Kidney epithelial cell (primary cell): Measurements from ENCODE around the gene VPS45. TPM values are rescaled to one million over a fixed set of nuclear protein-coding genes. Genes with fewer than 3 reads are reported as not detected.
A peak's percentile ranks its signal among the peaks of the same experiment; 100 is the strongest.

Source experiments
- DNase-seq: peaks from one replicate; pipeline ENCODE4 v3.0.0-alpha.2; 2010; ENCODE audit warnings: low read depth
- H3K27me3 ChIP-seq: 2 replicates; pipeline ENCODE4 v1.6.0; 2011; ENCODE audit warnings: low read length; ENCODE audit not compliant: control insufficient read depth, insufficient read depth
- H3K36me3 ChIP-seq: 2 replicates; pipeline ENCODE4 v1.5.1; 2011; ENCODE audit warnings: low read length; ENCODE audit not compliant: control insufficient read depth, insufficient read depth
- H3K4me3 ChIP-seq: 2 replicates; pipeline ENCODE4 v1.5.1; 2011; ENCODE audit warnings: low read depth, mild to moderate bottlenecking, control low read depth, low read length
- CTCF ChIP-seq: IDR thresholded peaks from 2 replicates; pipeline ENCODE4 v1.5.1; 2011; ENCODE audit warnings: mild to moderate bottlenecking, moderate library complexity, low read length, control low read depth, inconsistent platforms; ENCODE audit not compliant: insufficient read depth, poor library complexity, severe bottlenecking
- total RNA-seq: library from RNA; depleted of rRNA; stranded (reverse); fragments of >200 nt; gene quantifications from 2 replicates; pipeline ENCODE4 v1.2.3, GENCODE V29; 2015

The VPS45 gene
- total RNA-seq, 1 donor from 2014 or later: 23.6 TPM

DNA sequence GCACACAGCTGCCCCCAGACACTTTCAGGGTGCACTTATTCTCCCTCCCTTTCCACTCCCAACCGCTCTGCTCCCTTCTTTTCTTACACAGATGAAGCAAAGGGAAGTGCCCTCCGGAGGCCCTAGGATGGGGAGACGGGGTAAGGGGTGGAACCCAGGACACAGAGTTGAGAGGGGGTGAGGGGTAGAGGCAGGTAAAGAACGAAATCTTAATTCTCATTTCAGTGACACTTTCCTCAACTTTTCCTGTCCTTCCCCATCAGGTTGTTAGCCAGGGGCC is 94.9 kb downstream of the VPS45 start:
- H3K36me3 ChIP-seq: peaks cover 4% of the 10 kb centered on the region
- peak overlapping the region; percentile 6 for H3K4me3 ChIP-seq
- TF ChIP-seq CTCF: no peak
- no peak for DNase-seq
- H3K27me3 ChIP-seq: no peaks in the 10 kb centered on the region

- H3K4me3 ChIP-seq: peak overlapping the region; percentile 6
- peak; percentile 99 for DNase-seq
- H3K36me3 ChIP-seq: peaks cover 2% of the 10 kb centered on the region
- no peak for TF ChIP-seq CTCF
- no peaks in the 10 kb centered on the region for H3K27me3 ChIP-seq
These were observed 95.5 kb downstream of the VPS45 start for GRCh38 chr1:150162862-150163706.

GRCh38 chr1:150164224-150164623 is 96.6 kb downstream of the VPS45 start:
- TF ChIP-seq CTCF: no peak
- no peaks in the 10 kb centered on the region for H3K27me3 ChIP-seq
- no peak overlapping the region for H3K4me3 ChIP-seq
- DNase-seq: no peak
- H3K36me3 ChIP-seq: peaks cover 2% of the 10 kb centered on the region

GRCh38 chr1:150164779-150165178 is 97.2 kb downstream of the VPS45 start:
- H3K27me3 ChIP-seq: no peaks in the 10 kb centered on the region
- H3K36me3 ChIP-seq: peaks cover 1% of the 10 kb centered on the region
- H3K4me3 ChIP-seq: no peak overlapping the region
- no peak for TF ChIP-seq CTCF
- no peak for DNase-seq

GRCh38 chr1:150165622-150166612 is 98.3 kb downstream of the VPS45 start:
- no peak for DNase-seq

More at GRCh38 chr1:150165622-150166612, 98.3 kb downstream of the VPS45 start:
- peak; percentile 77 for TF ChIP-seq CTCF
- Histone ChIP-seq H3K36me3 (no peaks in the 10 kb centered on the region), H3K27me3 (no peaks in the 10 kb centered on the region), H3K4me3 (no peak overlapping the region)
